ENCODE data around the gene DDN.

The DDN gene

GRCh38 chr12:48999371-49000131 is at the start of gene DDN:
Gene DDN, minus strand, starts transcription at chr12:48999375. Its CDS starts 88 bp downstream, at chr12:48999287.
- DNase-seq (ENCODE audit: low read depth in 2 of 2) = peak; percentile 12 to 39

- no peak for DNase-seq (ENCODE audit: low read depth in 2 of 2)
Observed at GRCh38 chr12:49048953-49049352, 49.8 kb upstream of the DDN start.

GRCh38 chr12:49046129-49046895 is 47.1 kb upstream of the DDN start:
- no peak for DNase-seq (ENCODE audit: low read depth in 2 of 2)

- DNase-seq (ENCODE audit: low read depth in 2 of 2) = no peak
Observed at GRCh38 chr12:49044660-49045059, 45.5 kb upstream of the DDN start.

- DNase-seq (ENCODE audit: low read depth in 2 of 2) = peak; percentile 56 to 61
Observed at GRCh38 chr12:49043856-49044258, 44.7 kb upstream of the DDN start.

- DNase-seq (ENCODE audit: low read depth in 2 of 2) = no peak
Observed at GRCh38 chr12:49043241-49043640, 44.1 kb upstream of the DDN start.

GRCh38 chr12:49041881-49042484 is 42.8 kb upstream of the DDN start:
- no peak for DNase-seq (ENCODE audit: low read depth in 2 of 2)

- DNase-seq (ENCODE audit: low read depth in 2 of 2) = no peak
Observed at GRCh38 chr12:49041036-49041880, 42.1 kb upstream of the DDN start.

GRCh38 chr12:49040364-49040855 is 41.2 kb upstream of the DDN start:
- no peak for DNase-seq (ENCODE audit: low read depth in 2 of 2)

- no peak for DNase-seq (ENCODE audit: low read depth in 2 of 2)
Observed at GRCh38 chr12:49039421-49040363, 40.5 kb upstream of the DDN start.

- DNase-seq (ENCODE audit: low read depth in 2 of 2) = no peak
Observed at GRCh38 chr12:49038291-49038955, 39.2 kb upstream of the DDN start.

- DNase-seq (ENCODE audit: low read depth in 2 of 2) = no peak
Observed at GRCh38 chr12:49037947-49038237, 38.7 kb upstream of the DDN start.

- no peak for DNase-seq (ENCODE audit: low read depth in 2 of 2)
Observed at GRCh38 chr12:49037111-49037946, 38.2 kb upstream of the DDN start.

- DNase-seq (ENCODE audit: low read depth in 2 of 2) = no peak
Observed at GRCh38 chr12:49036029-49036428, 36.9 kb upstream of the DDN start.

GRCh38 chr12:49034286-49034622 is 35.1 kb upstream of the DDN start:
- no peak for DNase-seq (ENCODE audit: low read depth in 2 of 2)

GRCh38 chr12:49033611-49034285 is 34.6 kb upstream of the DDN start:
- no peak for DNase-seq (ENCODE audit: low read depth in 2 of 2)

- no peak for DNase-seq (ENCODE audit: low read depth in 2 of 2)
Observed at GRCh38 chr12:49032679-49033447, 33.7 kb upstream of the DDN start.

- no peak for DNase-seq (ENCODE audit: low read depth in 2 of 2)
Observed at GRCh38 chr12:49032276-49032675, 33.1 kb upstream of the DDN start.

Data from stimulated activated CD8-positive, alpha-beta memory T cell treated with anti-CD3 and anti-CD28 coated beads, Interleukin-7, amount 100 ng/mL, for 4 hours (primary cell).